NCI-H524 (cell line): ENCODE data around the gene IRAK2.

Source experiments
- DNase-seq, 2 experiments: peaks; one replicate each; lab custom pipeline; 2025; lab: John Stamatoyannopoulos, UW

IRAK2 gene

GRCh38 chr3:10224794-10225665, 60.3 kb downstream of the IRAK2 start:
- DNase-seq, result peak; percentile 37 to 74

GRCh38 chr3:10226293-10226692, 61.6 kb downstream of the IRAK2 start:
- DNase-seq, result no peak

- DNase-seq, result no peak
These were observed 63.7 kb downstream of the IRAK2 start for GRCh38 chr3:10228248-10228950.

GRCh38 chr3:10229576-10229975, 64.9 kb downstream of the IRAK2 start:
- DNase-seq, result no peak

GRCh38 chr3:10232137-10232536, 67.4 kb downstream of the IRAK2 start:
- DNase-seq, result no peak

GRCh38 chr3:10233988-10234387, 69.3 kb downstream of the IRAK2 start:
- DNase-seq, result no peak

GRCh38 chr3:10234526-10235230, 70.0 kb downstream of the IRAK2 start:
- no peak for DNase-seq

- DNase-seq, result no peak
These were observed 70.8 kb downstream of the IRAK2 start for GRCh38 chr3:10235551-10235950.

- no peak for DNase-seq
These were observed 73.8 kb downstream of the IRAK2 start for GRCh38 chr3:10238345-10239183.

GRCh38 chr3:10240799-10241198, 76.1 kb downstream of the IRAK2 start:
- no peak for DNase-seq

GRCh38 chr3:10242182-10243065, 77.7 kb downstream of the IRAK2 start:
- DNase-seq, result no peak

- DNase-seq, result no peak
These were observed 79.3 kb downstream of the IRAK2 start for GRCh38 chr3:10244009-10244408.

GRCh38 chr3:10245081-10245712, 80.5 kb downstream of the IRAK2 start:
- DNase-seq, result no peak

GRCh38 chr3:10247679-10248183, 83.0 kb downstream of the IRAK2 start:
- DNase-seq, result no peak

GRCh38 chr3:10248184-10248983, 83.7 kb downstream of the IRAK2 start, which contains the start of gene TATDN2:
TATDN2 (plus strand) TSS chr3:10248459; CDS start chr3:10249201, 742 bp downstream.
- peak; percentile 91 to 97 for DNase-seq

- DNase-seq, result peak in 1 of 2 experiments; percentile 17
These were observed 84.4 kb downstream of the IRAK2 start for GRCh38 chr3:10248984-10249748.

- DNase-seq, result no peak
These were observed 85.1 kb downstream of the IRAK2 start for GRCh38 chr3:10249833-10250232.

- no peak for DNase-seq
These were observed 86.3 kb downstream of the IRAK2 start for GRCh38 chr3:10251006-10251405.
